PC-3 (cell line): ENCODE measurements around the gene THAP4. TPM values are rescaled to one million over a fixed set of nuclear protein-coding genes. Genes with fewer than 3 reads are reported as not detected.

Source experiments
- ATAC-seq: fragments of 200-7000 bp; cut with Tn5 transposase; 2 replicates; pipeline ENCODE4 v1.9.1; 2020; ENCODE audit warnings: mild to moderate bottlenecking, moderate library complexity
- BruUV-seq: library from RNA; stranded (reverse); fragments of 400-500 nt; replicated peaks from 2 replicates; lab custom pipeline; 2021; lab: Mats Ljungman, UMichigan
- CTCF ChIA-PET: fragments of 300-600 bp; sonication (Branson Sonifier 250); formaldehyde crosslinking; loops from one replicate; lab custom pipeline; 2022; ENCODE audit warnings: antibody characterized with exemption; lab: Charles Lee
- POLR2A ChIA-PET: fragments of 300-600 bp; sonication (Branson Sonifier 250); formaldehyde crosslinking; loops from one replicate; lab custom pipeline; 2022; ENCODE audit warnings: antibody characterized with exemption; ENCODE audit not compliant: unreplicated experiment; lab: Charles Lee
- DNase-seq: peaks from one replicate; pipeline ENCODE4 v3.0.0-alpha.2; 2015
- H2AFZ ChIP-seq: fragments of 300-600 bp; sonication (generic); 2 replicates; pipeline ENCODE4 v1.6.0; 2016; ENCODE audit warnings: antibody characterized with exemption, low read length
- H3F3A ChIP-seq: fragments of 300-600 bp; sonication (generic); one replicate; pipeline ENCODE4 v1.6.0; 2017; ENCODE audit warnings: antibody characterized with exemption, low read length, control low read depth, mild to moderate bottlenecking; ENCODE audit not compliant: unreplicated experiment
- H3K27ac ChIP-seq: fragments of 300-600 bp; sonication (generic); 2 replicates; pipeline ENCODE4 v1.5.1; 2016; ENCODE audit warnings: mild to moderate bottlenecking, low read length
- H3K27me3 ChIP-seq: fragments of 300-600 bp; sonication (generic); 2 replicates; pipeline ENCODE4 v1.6.1; 2016; ENCODE audit warnings: low read length, mixed read lengths
- H3K36me3 ChIP-seq: fragments of 300-600 bp; sonication (generic); 2 replicates; pipeline ENCODE4 v1.6.1; 2016; ENCODE audit warnings: low read depth, mixed run types, low read length, mixed read lengths
- H3K4me1 ChIP-seq: fragments of 300-600 bp; sonication (generic); 2 replicates; pipeline ENCODE4 v1.5.1; 2016; ENCODE audit warnings: low read length; ENCODE audit not compliant: insufficient read depth
- H3K4me2 ChIP-seq: fragments of 300-600 bp; sonication (generic); 2 replicates; pipeline ENCODE4 v1.6.0; 2016; ENCODE audit warnings: low read length
- H3K4me3 ChIP-seq: fragments of 300-600 bp; sonication (generic); 2 replicates; pipeline ENCODE4 v1.5.1; 2016; ENCODE audit warnings: mild to moderate bottlenecking, low read length, mixed read lengths
- H3K79me2 ChIP-seq: fragments of 300-600 bp; sonication (generic); 2 replicates; pipeline ENCODE4 v1.6.1; 2017; ENCODE audit warnings: low read length, mixed read lengths
- H3K9ac ChIP-seq: fragments of 300-600 bp; sonication (generic); 2 replicates; pipeline ENCODE4 v1.6.0; 2016; ENCODE audit warnings: mild to moderate bottlenecking, low read length
- H3K9me2 ChIP-seq: fragments of 300-600 bp; sonication (generic); replicated peaks from 2 replicates; pipeline ENCODE4 v1.6.1; 2016; ENCODE audit warnings: mixed run types, low read length, mixed read lengths
- H3K9me3 ChIP-seq: fragments of 300-600 bp; sonication (generic); 2 replicates; pipeline ENCODE4 v1.6.1; 2016; ENCODE audit warnings: low read length, mixed read lengths
- H4K20me1 ChIP-seq: fragments of 300-600 bp; sonication (generic); 2 replicates; pipeline ENCODE4 v1.6.1; 2016; ENCODE audit warnings: low read length, mixed read lengths
- EZH2 ChIP-seq: fragments of 300-600 bp; sonication (generic); IDR thresholded peaks from one replicate; pipeline ENCODE4 v1.6.1; 2017; ENCODE audit warnings: antibody characterized with exemption, mild to moderate bottlenecking, low read length; ENCODE audit not compliant: unreplicated experiment
- EZH2phosphoT487 ChIP-seq: fragments of 300-600 bp; sonication (generic); IDR thresholded peaks from 2 replicates; pipeline ENCODE4 v1.6.1; 2018; ENCODE audit warnings: mild to moderate bottlenecking, antibody characterized with exemption, low read length, borderline replicate concordance
- intact Hi-C: fragments of 100-400 bp; cut with micrococcal nuclease; formaldehyde crosslinking; loops from 2 replicates; pipeline ENCODE4 v1.9.0; 2023
- total RNA-seq: library from RNA; depleted of rRNA; stranded (reverse); fragments of >200 nt; gene quantifications from 2 replicates; pipeline ENCODE4 v1.2.3, GENCODE V29; 2014
- TF ChIP-seq, protein P1 (sequence below): fragments of 300-600 bp; sonication (generic); conservative IDR thresholded peaks from 2 replicates; pipeline ENCODE4 v1.5.1; 2017; ENCODE audit warnings: antibody characterized with exemption, low read depth, mild to moderate bottlenecking, low read length

The THAP4 gene
- total RNA-seq, 1 experiment from 2014 or later = 75.1 TPM

- Histone ChIP-seq H3K9me2 (no peaks in the 10 kb centered on the region), H3K4me1 (peaks cover 45% of the 10 kb centered on the region), H3K9ac (no peak overlapping the region), H3K79me2 (peaks cover 42% of the 10 kb centered on the region), H3K27ac (no peak overlapping the region), H3K36me3 (no peaks in the 10 kb centered on the region), H3K27me3 (no peaks in the 10 kb centered on the region), H3K4me3 (peak overlapping the region; percentile 91), H3K9me3 (no peaks in the 10 kb centered on the region), H3F3A (no peaks in the 10 kb centered on the region), H2AFZ (no peak overlapping the region), H3K4me2 (peak overlapping the region; percentile 99), H4K20me1 (no peaks in the 10 kb centered on the region)
- TF ChIP-seq EZH2phosphoT487 (no peak), EZH2 (no peak)
- TF ChIP-seq, protein P1, sequence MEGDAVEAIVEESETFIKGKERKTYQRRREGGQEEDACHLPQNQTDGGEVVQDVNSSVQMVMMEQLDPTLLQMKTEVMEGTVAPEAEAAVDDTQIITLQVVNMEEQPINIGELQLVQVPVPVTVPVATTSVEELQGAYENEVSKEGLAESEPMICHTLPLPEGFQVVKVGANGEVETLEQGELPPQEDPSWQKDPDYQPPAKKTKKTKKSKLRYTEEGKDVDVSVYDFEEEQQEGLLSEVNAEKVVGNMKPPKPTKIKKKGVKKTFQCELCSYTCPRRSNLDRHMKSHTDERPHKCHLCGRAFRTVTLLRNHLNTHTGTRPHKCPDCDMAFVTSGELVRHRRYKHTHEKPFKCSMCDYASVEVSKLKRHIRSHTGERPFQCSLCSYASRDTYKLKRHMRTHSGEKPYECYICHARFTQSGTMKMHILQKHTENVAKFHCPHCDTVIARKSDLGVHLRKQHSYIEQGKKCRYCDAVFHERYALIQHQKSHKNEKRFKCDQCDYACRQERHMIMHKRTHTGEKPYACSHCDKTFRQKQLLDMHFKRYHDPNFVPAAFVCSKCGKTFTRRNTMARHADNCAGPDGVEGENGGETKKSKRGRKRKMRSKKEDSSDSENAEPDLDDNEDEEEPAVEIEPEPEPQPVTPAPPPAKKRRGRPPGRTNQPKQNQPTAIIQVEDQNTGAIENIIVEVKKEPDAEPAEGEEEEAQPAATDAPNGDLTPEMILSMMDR = no peak
- ChIA-PET CTCF (no interaction called here), POLR2A (no interaction called here)
- intact Hi-C loops = no loop called here
- DNase-seq (no peak), ATAC-seq (no peak)
- BruUV-seq = no TSS peak
These were observed 76.0 kb downstream of the THAP4 start for GRCh38 chr2:241560883-241561474.

- H3K4me2 ChIP-seq = peak overlapping the region; percentile 99
- H3K27me3 ChIP-seq = no peaks in the 10 kb centered on the region
- intact Hi-C loops = no loop called here
- peaks cover 51% of the 10 kb centered on the region for H3K4me1 ChIP-seq
- peak overlapping the region; percentile 90 for H2AFZ ChIP-seq
- H3K4me3 ChIP-seq = peak overlapping the region; percentile 91
- TF ChIP-seq EZH2 (no peak), EZH2phosphoT487 (no peak)
- TF ChIP-seq, protein P1 = no peak
- no peaks in the 10 kb centered on the region for H4K20me1 ChIP-seq
- peak overlapping the region; percentile 75 for H3K9ac ChIP-seq
- no peak overlapping the region for H3K27ac ChIP-seq
- DNase-seq (no peak), ATAC-seq (no peak)
- ChIA-PET POLR2A (no interaction called here), CTCF (no interaction called here)
- no peaks in the 10 kb centered on the region for H3K9me2 ChIP-seq
- H3K9me3 ChIP-seq = no peaks in the 10 kb centered on the region
- BruUV-seq = TSS peak; percentile 74
- H3K79me2 ChIP-seq = peaks cover 42% of the 10 kb centered on the region
- H3F3A ChIP-seq = no peaks in the 10 kb centered on the region
- H3K36me3 ChIP-seq = no peaks in the 10 kb centered on the region
These were observed 76.6 kb downstream of the THAP4 start for GRCh38 chr2:241560162-241560882.
